PC-9 (cell line): ENCODE results near the gene STYXL2. TPM values are rescaled to one million over a fixed set of nuclear protein-coding genes. Genes with fewer than 3 reads are reported as not detected.

ENCODE experiments used
- BruUV-seq: library from RNA; stranded (reverse); fragments of 400-500 nt; replicated peaks from 2 replicates; lab custom pipeline; 2021; lab: Mats Ljungman, UMichigan
- CTCF ChIA-PET: fragments of 300-600 bp; sonication (Branson Sonifier 250); formaldehyde crosslinking; loops from one replicate; lab custom pipeline; 2022; ENCODE audit warnings: antibody characterized with exemption; lab: Charles Lee
- POLR2A ChIA-PET: fragments of 300-600 bp; sonication (Branson Sonifier 250); formaldehyde crosslinking; loops from one replicate; lab custom pipeline; 2022; ENCODE audit warnings: antibody characterized with exemption; ENCODE audit not compliant: unreplicated experiment; lab: Charles Lee
- DNase-seq, 2 experiments: peaks; one replicate each; pipeline versions ENCODE4 v3.0.0 to v3.0.0-alpha.2; 2015 to 2022; ENCODE audit warnings: mixed read lengths in 1 of 2
- H2AFZ ChIP-seq: fragments of 200-600 bp; sonication (generic); 2 replicates; pipeline ENCODE4 v1.8.1; 2017; ENCODE audit warnings: antibody characterized with exemption
- H3F3A ChIP-seq: fragments of 200-600 bp; sonication (generic); 2 replicates; pipeline ENCODE4 v1.8.1; 2017; ENCODE audit warnings: antibody characterized with exemption, mild to moderate bottlenecking, low read depth; ENCODE audit not compliant: insufficient read depth
- H3K27ac ChIP-seq: fragments of 200-600 bp; sonication (generic); 2 replicates; pipeline ENCODE4 v1.6.1; 2016; ENCODE audit warnings: mixed run types
- H3K27me3 ChIP-seq: fragments of 200-600 bp; sonication (generic); 2 replicates; pipeline ENCODE4 v1.6.1; 2016; ENCODE audit warnings: low read depth, mixed run types; ENCODE audit not compliant: insufficient read depth
- H3K36me3 ChIP-seq: fragments of 200-600 bp; sonication (generic); 2 replicates; pipeline ENCODE4 v1.6.1; 2016; ENCODE audit warnings: low read depth, mixed run types
- H3K4me1 ChIP-seq: fragments of 200-600 bp; sonication (generic); replicated peaks from 2 replicates; pipeline ENCODE4 v1.6.1; 2016; ENCODE audit warnings: mixed run types; ENCODE audit not compliant: insufficient read depth
- H3K4me2 ChIP-seq: fragments of 200-600 bp; sonication (generic); 2 replicates; pipeline ENCODE4 v1.6.1; 2017; ENCODE audit warnings: mixed run types
- H3K4me3 ChIP-seq: fragments of 200-600 bp; sonication (generic); 2 replicates; pipeline ENCODE4 v1.6.1; 2016; ENCODE audit warnings: mixed run types
- H3K79me2 ChIP-seq: fragments of 200-600 bp; sonication (generic); 2 replicates; pipeline ENCODE4 v1.6.1; 2017; ENCODE audit warnings: low read depth, mixed run types
- H3K9me2 ChIP-seq: fragments of 200-600 bp; sonication (generic); 2 replicates; pipeline ENCODE4 v1.8.1; 2017; ENCODE audit warnings: mild to moderate bottlenecking; ENCODE audit not compliant: insufficient read depth
- H3K9me3 ChIP-seq: fragments of 200-600 bp; sonication (generic); 2 replicates; pipeline ENCODE4 v1.8.1; 2016; ENCODE audit warnings: low read depth; ENCODE audit not compliant: insufficient read depth
- H4K20me1 ChIP-seq: fragments of 200-600 bp; sonication (generic); 2 replicates; pipeline ENCODE4 v1.8.1; 2017; ENCODE audit not compliant: insufficient read depth
- EZH2 ChIP-seq: fragments of 200-600 bp; sonication (generic); IDR thresholded peaks from 2 replicates; pipeline ENCODE4 v1.8.0; 2017; ENCODE audit warnings: antibody characterized with exemption, low read depth
- intact Hi-C: fragments of 100-400 bp; cut with micrococcal nuclease; formaldehyde crosslinking; loops from one replicate; pipeline ENCODE4 v1.10.0; 2022; ENCODE audit not compliant: unreplicated experiment
- total RNA-seq: library from RNA; stranded (reverse); gene quantifications from 2 replicates; pipeline ENCODE4 v1.2.3, GENCODE V29; 2021
- TF ChIP-seq, protein P1 (sequence below): fragments of 200-600 bp; sonication (generic); conservative IDR thresholded peaks from 2 replicates; pipeline ENCODE4 v1.6.1; 2017; ENCODE audit warnings: mixed run types, antibody characterized with exemption, mild to moderate bottlenecking, moderate library complexity

Gene STYXL2
- total RNA-seq, 1 experiment from 2014 or later = not detected

- no peaks in the 10 kb centered on the region for H3K9me2 ChIP-seq
- no peaks in the 10 kb centered on the region for H4K20me1 ChIP-seq
- H3K4me1 ChIP-seq = no peaks in the 10 kb centered on the region; the same call in 1 of the 2 replicates
- no peaks in the 10 kb centered on the region for H3K27me3 ChIP-seq
- no peak overlapping the region for H3K27ac ChIP-seq
- peaks cover 4% of the 10 kb centered on the region; the same call in 1 of the 2 replicates for H3F3A ChIP-seq
- ChIA-PET CTCF (interaction anchor here (0.7 to 1.4 kb wide), 7 partner anchors 132 to 1352 kb away, joined by 3 to 9 read pairs (median 3); no protein-coding TSS in a partner anchor), POLR2A (no interaction called here)
- BruUV-seq = no TSS peak
- H3K36me3 ChIP-seq = no peaks in the 10 kb centered on the region
- TF ChIP-seq EZH2 = no peak
- TF ChIP-seq, protein P1, sequence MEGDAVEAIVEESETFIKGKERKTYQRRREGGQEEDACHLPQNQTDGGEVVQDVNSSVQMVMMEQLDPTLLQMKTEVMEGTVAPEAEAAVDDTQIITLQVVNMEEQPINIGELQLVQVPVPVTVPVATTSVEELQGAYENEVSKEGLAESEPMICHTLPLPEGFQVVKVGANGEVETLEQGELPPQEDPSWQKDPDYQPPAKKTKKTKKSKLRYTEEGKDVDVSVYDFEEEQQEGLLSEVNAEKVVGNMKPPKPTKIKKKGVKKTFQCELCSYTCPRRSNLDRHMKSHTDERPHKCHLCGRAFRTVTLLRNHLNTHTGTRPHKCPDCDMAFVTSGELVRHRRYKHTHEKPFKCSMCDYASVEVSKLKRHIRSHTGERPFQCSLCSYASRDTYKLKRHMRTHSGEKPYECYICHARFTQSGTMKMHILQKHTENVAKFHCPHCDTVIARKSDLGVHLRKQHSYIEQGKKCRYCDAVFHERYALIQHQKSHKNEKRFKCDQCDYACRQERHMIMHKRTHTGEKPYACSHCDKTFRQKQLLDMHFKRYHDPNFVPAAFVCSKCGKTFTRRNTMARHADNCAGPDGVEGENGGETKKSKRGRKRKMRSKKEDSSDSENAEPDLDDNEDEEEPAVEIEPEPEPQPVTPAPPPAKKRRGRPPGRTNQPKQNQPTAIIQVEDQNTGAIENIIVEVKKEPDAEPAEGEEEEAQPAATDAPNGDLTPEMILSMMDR = peak; percentile 64
- no peaks in the 10 kb centered on the region for H3K79me2 ChIP-seq
- no peaks in the 10 kb centered on the region for H3K9me3 ChIP-seq
- H3K4me3 ChIP-seq = no peak overlapping the region
- H2AFZ ChIP-seq = 0 out of 2 replicates have a peak overlapping the region, but pooled peaks have one; percentile 29
- H3K4me2 ChIP-seq = peak overlapping the region; percentile 50
- intact Hi-C loops = loop anchor here (1.0 to 5.0 kb wide), 2 partner anchors 147 to 1455 kb away; no protein-coding TSS in a partner anchor
- DNase-seq = peak; percentile 43 to 63
Observed at GRCh38 chr1:167057241-167057688, 36.6 kb upstream of the STYXL2 start.

DNA sequence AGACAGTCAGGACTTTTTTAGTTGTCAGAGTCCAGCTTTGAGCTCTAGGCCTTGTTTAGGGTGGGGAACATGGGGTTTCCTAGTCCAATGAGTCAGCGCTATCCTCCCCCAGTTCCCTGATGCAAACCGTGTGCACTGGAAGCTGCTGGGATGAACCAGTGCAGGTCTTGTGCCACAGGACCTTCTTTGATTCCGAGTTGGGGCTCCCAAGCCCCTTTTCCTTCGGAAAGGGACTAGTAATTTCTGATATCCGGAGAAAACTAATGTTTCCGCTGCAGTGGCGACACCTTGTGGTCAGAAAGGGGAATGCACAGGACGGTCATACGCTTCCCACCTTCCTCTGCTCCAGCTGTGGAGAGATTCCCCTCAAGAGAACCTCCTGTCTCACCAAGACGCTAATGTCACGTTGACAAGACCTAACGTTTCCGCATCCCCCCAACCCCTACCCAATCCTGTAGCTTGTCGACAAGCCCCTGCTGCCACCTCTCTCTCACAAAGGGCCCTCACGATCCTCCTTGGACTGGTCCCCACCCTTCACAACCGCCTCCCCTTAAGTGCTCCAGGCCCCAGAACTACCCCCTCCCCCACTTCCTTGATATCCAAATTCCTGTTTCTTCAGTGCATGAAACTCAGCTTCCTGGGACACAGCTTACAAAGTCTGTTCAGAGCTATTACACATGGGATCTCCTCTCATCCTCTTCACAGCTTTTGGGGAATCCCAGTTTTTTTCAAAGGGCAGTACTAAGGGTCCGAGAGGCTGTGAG, 34.6 kb upstream of the STYXL2 start:
- ChIA-PET CTCF (interaction anchor here (0.7 to 1.9 kb wide), 4 partner anchors 116 to 622 kb away, joined by 3 to 18 read pairs (median 9); no protein-coding TSS in a partner anchor), POLR2A (no interaction called here)
- Histone ChIP-seq H3K27me3 (no peaks in the 10 kb centered on the region), H4K20me1 (no peaks in the 10 kb centered on the region), H3K4me2 (peak overlapping the region; percentile 60), H3K79me2 (no peaks in the 10 kb centered on the region), H3K27ac (no peak overlapping the region), H2AFZ (peak overlapping the region; percentile 71), H3K4me1 (no peaks in the 10 kb centered on the region; the same call in 1 of the 2 replicates), H3F3A (peaks cover 4% of the 10 kb centered on the region; the same call in 1 of the 2 replicates), H3K36me3 (no peaks in the 10 kb centered on the region), H3K4me3 (no peak overlapping the region), H3K9me2 (no peaks in the 10 kb centered on the region), H3K9me3 (no peaks in the 10 kb centered on the region)
- TF ChIP-seq, protein P1 = peak; percentile 97
- no peak for TF ChIP-seq EZH2
- intact Hi-C loops = loop anchor here (2.0 to 5.0 kb wide), 4 partner anchors 384 to 1457 kb away; no protein-coding TSS in a partner anchor
- DNase-seq = peak; percentile 58 to 63
- BruUV-seq = no TSS peak

DNA sequence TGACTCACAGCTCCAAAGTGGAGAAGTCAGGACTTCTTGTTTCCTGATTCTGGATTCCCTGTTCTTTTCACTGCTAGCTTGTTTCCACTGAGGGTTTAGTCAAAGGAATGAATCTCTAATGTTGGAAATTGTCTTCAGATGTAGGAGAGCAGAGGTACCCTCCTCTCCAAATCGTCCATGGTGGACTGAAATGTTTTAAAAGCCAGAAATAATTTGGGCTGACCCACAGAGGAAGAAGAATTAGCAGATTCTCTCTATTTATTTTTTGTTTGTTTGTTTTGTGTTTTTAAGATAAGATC, 34.1 kb upstream of the STYXL2 start:
- POLR2A ChIA-PET = no interaction called here
- H3K36me3 ChIP-seq = no peaks in the 10 kb centered on the region
- no peak overlapping the region for H3K4me2 ChIP-seq
- no peaks in the 10 kb centered on the region; the same call in 1 of the 2 replicates for H3K4me1 ChIP-seq
- DNase-seq = no peak
- no peak overlapping the region for H2AFZ ChIP-seq
- no peak overlapping the region for H3K4me3 ChIP-seq
- no peaks in the 10 kb centered on the region for H3K9me2 ChIP-seq
- no peaks in the 10 kb centered on the region for H3K9me3 ChIP-seq
- H3F3A ChIP-seq = peaks cover 4% of the 10 kb centered on the region; the same call in 1 of the 2 replicates
- no peaks in the 10 kb centered on the region for H3K27me3 ChIP-seq
- H3K27ac ChIP-seq = no peak overlapping the region
- intact Hi-C loops = loop anchor here (2.0 to 5.0 kb wide), 4 partner anchors 383 to 1457 kb away; no protein-coding TSS in a partner anchor
- CTCF ChIA-PET = interaction anchor here (0.7 to 1.9 kb wide), 4 partner anchors 117 to 622 kb away, joined by 3 to 18 read pairs (median 9); no protein-coding TSS in a partner anchor
- H4K20me1 ChIP-seq = no peaks in the 10 kb centered on the region
- TF ChIP-seq, protein P1 = no peak
- TF ChIP-seq EZH2 = no peak
- no peaks in the 10 kb centered on the region for H3K79me2 ChIP-seq
- BruUV-seq = no TSS peak
